Right cardiac atrium (tissue), 5 donors: Measurements from ENCODE around the gene PTCH1. TPM values are rescaled to one million over a fixed set of nuclear protein-coding genes. Genes with fewer than 3 reads are reported as not detected.
A peak's percentile ranks its signal among the peaks of the same experiment; 100 is the strongest.

Experiments
- ATAC-seq, 2 donors: fragments of 200-7000 bp; cut with Tn5 transposase; one replicate each; pipeline versions ENCODE4 v1.8.0 to v1.9.1; 2020; ENCODE audit warnings: moderate library complexity in 2 of 2, mild to moderate bottlenecking in 1 of 2
- DNase-seq, 3 donors: peaks; one replicate each; pipeline ENCODE4 v3.0.0-alpha.2; 2020
- H3K27ac ChIP-seq: one replicate; pipeline ENCODE4 v1.5.1; 2013; ENCODE audit warnings: mild to moderate bottlenecking, low read length, control low read depth, moderate library complexity
- H3K27me3 ChIP-seq: one replicate; pipeline ENCODE4 v1.6.1; 2013; ENCODE audit not compliant: control insufficient read depth, insufficient read depth
- H3K4me1 ChIP-seq: one replicate; pipeline ENCODE4 v1.6.1; 2013; ENCODE audit warnings: low read length; ENCODE audit not compliant: control insufficient read depth, insufficient read depth
- H3K4me3 ChIP-seq: one replicate; pipeline ENCODE4 v1.5.1; 2013; ENCODE audit warnings: low read length, control low read depth
- H3K9me3 ChIP-seq: one replicate; pipeline ENCODE4 v1.6.1; 2013; ENCODE audit warnings: low read length; ENCODE audit not compliant: control insufficient read depth
- WGBS: extraction: QIAGEN DNeasy Blood & Tissue Kit; methylation state at CpG from one replicate; pipeline ENCODE4 v1.1.7; 2013; 5-methylcytosine and 5-hydroxymethylcytosine counted together
- intact Hi-C, 4 donors: fragments of 100-400 bp; cut with DNase I; formaldehyde crosslinking; loops; one replicate each; pipeline versions ENCODE4 v1.11.0 to v1.14.0; 2022 to 2023
- polyA plus RNA-seq: library from polyadenylated mRNA; stranded (reverse); fragments of 200-250 nt; gene quantifications from one replicate; pipeline ENCODE4 v1.2.3, GENCODE V29; 2013
- total RNA-seq, 4 donors: library from RNA; stranded (reverse); fragmentation: NEBNext Ultra II Directional; extraction: Animal tissue kit (Norgen Biotek cat#: 25700); gene quantifications; one replicate each; pipeline ENCODE4 v1.2.1, GENCODE V29; 2021
- donor health status: healthy with polysubstance abuse.
- donor health status: DM: no; HTN: yes; CAD: no.
- donor health status: DM: no; HTN: no; CAD: no.
- donor health status: DM: no; HTN: yes; CAD: no; lungs with severe emphysema.
- donor health status: DM: yes; HTN: yes; CAD: no.

PTCH1 gene
- total and polyA plus RNA-seq, 5 donors: 3.5 to 11.1 (median 8.6) TPM

DNA sequence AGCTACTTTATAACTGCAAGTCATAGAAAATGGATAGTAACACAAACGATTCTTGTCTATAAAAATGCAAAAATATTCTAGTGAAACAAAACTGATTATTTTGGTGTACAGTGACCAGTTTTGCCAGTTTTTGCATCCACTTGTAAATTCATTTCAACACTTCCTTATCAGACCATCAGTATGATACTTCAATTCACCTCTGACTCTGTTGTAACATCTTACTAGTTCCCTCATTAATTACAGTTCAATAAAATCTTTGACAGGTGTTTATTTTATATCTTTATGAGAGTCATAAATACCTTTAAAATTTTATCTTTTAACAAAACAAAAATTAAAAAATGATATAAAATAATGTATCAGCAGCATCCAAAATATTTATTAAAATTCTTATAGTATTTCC lies 13.1 kb upstream of the PTCH1 start:
- Histone ChIP-seq H3K9me3 (no peaks in the 10 kb centered on the region), H3K27me3 (no peaks in the 10 kb centered on the region), H3K4me1 (no peaks in the 10 kb centered on the region), H3K27ac (no peak overlapping the region), H3K4me3 (no peak overlapping the region)
- DNase-seq (no peak), ATAC-seq (no peak)
- 82% methylated on average over 1 of the region's 1 CpG for WGBS
- intact Hi-C loops: no loop called here

DNA sequence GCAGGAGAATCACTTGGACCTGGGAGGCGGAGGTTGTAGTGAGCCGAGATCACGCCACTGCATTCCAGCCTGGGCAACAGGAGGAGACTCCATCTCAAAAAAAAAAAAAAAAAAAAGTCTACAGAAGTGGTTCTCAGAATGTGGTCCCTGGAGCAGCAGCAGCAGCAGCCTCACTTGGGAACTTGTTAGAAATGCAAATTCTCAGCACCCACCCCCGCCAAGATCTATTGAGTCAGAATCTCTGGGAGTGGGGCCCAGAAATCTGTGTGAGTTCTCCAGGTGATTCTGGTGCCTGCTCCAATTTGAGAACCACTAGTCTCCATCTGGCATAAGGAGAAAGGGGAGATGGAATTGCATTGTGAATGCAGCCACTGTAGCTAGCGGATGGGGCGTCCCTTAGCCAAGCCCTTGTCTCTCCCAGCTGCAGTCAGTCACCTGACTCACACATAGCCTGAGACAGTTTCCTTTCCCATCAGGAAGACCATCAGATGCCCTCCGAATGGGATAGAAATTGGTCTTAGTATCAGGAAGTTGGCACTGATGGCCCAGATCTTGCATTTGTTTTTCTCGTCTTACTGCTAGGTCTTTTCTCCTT lies 12.2 kb upstream of the PTCH1 start:
- DNase-seq (no peak), ATAC-seq (no peak)
- Histone ChIP-seq H3K27ac (no peak overlapping the region), H3K27me3 (no peaks in the 10 kb centered on the region), H3K4me3 (no peak overlapping the region), H3K4me1 (no peaks in the 10 kb centered on the region), H3K9me3 (no peaks in the 10 kb centered on the region)
- 65% methylated on average over 8 of the region's 8 CpGs for WGBS
- intact Hi-C loops: no loop called here

- no peaks in the 10 kb centered on the region for H3K27me3 ChIP-seq
- intact Hi-C loops: no loop called here
- ATAC-seq: no peak
- WGBS: 41% methylated on average over 3 of the region's 3 CpGs
- H3K27ac ChIP-seq: no peak overlapping the region
- H3K9me3 ChIP-seq: no peaks in the 10 kb centered on the region
- H3K4me1 ChIP-seq: no peaks in the 10 kb centered on the region
- DNase-seq: no peak
- H3K4me3 ChIP-seq: no peak overlapping the region
Measured at GRCh38 chr9:95522871-95523370, 6.2 kb upstream of the PTCH1 start.

DNA sequence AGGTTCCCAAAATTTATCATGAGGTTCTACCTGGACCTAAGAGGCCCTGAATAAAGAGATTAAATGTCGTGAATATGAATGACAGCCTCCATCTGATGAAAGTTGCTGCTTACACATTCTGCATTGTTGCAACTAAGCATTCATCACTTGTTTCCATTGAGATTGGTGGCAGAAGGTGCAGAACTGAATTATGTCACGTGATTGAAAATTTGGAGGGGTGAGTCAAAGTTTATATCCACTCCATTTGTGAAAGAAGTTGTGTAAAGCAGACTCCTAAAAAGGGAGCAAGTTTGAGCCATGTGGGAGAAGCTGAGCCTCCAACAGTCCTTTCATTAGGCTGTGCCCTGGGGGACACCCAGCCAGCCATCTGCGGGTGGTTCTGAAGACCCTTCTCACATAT lies 4.9 kb upstream of the PTCH1 start:
- Histone ChIP-seq H3K4me1 (no peaks in the 10 kb centered on the region), H3K27ac (no peak overlapping the region), H3K4me3 (no peak overlapping the region), H3K9me3 (no peaks in the 10 kb centered on the region), H3K27me3 (no peaks in the 10 kb centered on the region)
- no peak for ATAC-seq
- intact Hi-C loops: no loop called here
- DNase-seq: no peak
- 94% methylated on average over 3 of the region's 3 CpGs for WGBS

DNA sequence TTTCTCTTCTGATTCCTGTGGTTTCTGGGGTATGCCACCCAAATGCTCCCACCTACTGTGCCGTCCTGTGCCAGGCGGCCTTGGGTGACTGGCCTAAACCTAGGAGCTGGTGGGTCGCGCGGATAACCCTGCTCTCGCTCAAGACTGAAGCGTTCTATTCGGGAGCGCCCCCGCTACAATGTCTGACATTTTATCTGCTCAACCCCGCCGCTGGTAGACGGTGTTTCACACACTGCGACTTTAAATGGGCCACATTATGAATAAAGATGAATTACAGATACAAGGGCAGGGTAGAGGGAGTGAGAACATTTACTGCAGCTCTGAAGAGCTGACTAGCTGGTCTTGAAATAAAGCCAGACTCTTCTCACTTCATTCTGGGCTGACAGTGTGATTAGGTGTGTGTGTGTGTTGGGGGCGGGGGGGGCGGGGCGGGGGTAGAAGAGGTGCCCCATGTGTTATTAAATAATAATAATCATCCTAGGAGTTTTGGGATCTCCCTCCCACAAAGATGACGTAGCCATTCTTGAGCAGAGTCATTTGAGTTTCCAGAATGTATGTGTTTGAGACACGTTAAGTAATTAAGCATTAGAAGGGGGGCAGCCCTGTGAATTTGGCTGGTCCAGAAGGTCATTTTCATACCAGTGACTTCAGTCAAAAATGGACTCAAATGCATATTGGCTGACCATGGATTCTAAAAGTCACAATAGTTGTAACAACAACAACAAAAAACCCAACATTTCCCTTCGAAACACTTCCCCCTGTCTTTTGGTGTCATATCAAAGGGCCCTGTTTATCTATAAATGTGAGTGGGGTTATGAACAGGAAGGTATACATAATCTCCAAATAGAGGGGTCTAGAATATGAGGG lies 1.0 kb upstream of the PTCH1 start:
- WGBS: 54% methylated on average over 20 of the region's 20 CpGs
- Histone ChIP-seq H3K4me1 (no peaks in the 10 kb centered on the region), H3K4me3 (no peak overlapping the region), H3K27ac (no peak overlapping the region), H3K9me3 (no peaks in the 10 kb centered on the region), H3K27me3 (no peaks in the 10 kb centered on the region)
- intact Hi-C loops: no loop called here
- DNase-seq: no peak
- ATAC-seq: peak in 1 of 2 donors; percentile 8

GRCh38 chr9:95516221-95516733 lies 494 bp downstream of the PTCH1 start:
- Histone ChIP-seq H3K4me3 (peak overlapping the region; percentile 81), H3K4me1 (no peaks in the 10 kb centered on the region), H3K27ac (peak overlapping the region; percentile 25), H3K27me3 (no peaks in the 10 kb centered on the region), H3K9me3 (no peaks in the 10 kb centered on the region)
- peak in 1 of 3 donors; percentile 61 for DNase-seq
- under 1% methylated on average over 68 of the region's 69 CpGs for WGBS
- ATAC-seq: peak in 1 of 2 donors; percentile 21
- intact Hi-C loops: no loop called here

DNA sequence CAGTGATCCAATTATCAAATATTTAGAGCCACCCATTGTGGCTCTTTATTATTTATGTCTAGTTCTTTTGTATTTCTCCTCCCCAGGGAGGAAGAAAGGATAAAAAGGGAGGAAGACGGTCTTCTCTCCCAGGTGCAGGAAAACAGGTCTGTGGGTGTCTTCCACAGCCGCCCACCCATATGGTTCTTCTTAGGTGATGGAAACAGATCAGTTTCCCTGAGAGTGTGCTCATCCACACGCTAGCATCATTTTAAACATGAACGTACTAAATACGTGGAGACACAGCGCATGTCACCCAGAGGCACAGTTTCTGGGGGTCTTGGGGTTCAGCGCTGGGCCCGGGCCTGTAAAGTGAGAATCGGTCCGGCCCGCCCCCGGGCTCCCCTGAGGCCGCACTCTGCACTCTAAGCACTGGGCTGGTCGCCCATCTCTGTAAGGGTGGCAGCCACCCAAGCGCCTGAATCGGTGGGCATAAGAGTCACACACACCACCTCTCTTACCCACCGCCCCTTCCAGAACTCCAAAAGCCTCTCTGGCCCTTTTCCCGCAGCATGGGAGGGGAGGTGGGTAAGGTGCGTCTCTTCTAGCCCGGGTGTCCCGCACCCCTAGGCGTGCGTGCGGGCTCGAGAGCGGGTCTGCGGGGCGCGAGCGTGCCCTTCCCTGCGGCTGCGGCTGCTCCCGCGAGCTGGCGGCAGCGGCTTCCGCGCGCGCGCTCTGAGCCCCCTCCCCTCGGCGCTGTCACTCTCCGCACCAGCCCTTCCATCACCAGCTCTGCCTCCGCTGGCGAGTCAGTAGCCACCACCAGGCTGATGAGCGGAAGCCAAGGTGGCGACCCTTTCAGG lies 1.3 kb downstream of the PTCH1 start:
- no peaks in the 10 kb centered on the region for H3K9me3 ChIP-seq
- ATAC-seq (no peak), DNase-seq (peak in 2 of 3 donors; percentile 61 to 72)
- WGBS: 12% methylated on average over 48 of the region's 48 CpGs
- no peaks in the 10 kb centered on the region for H3K4me1 ChIP-seq
- H3K4me3 ChIP-seq: peak overlapping the region; percentile 81
- intact Hi-C loops: no loop called here
- no peaks in the 10 kb centered on the region for H3K27me3 ChIP-seq
- no peak overlapping the region for H3K27ac ChIP-seq

- no peak overlapping the region for H3K27ac ChIP-seq
- DNase-seq (no peak), ATAC-seq (no peak)
- H3K27me3 ChIP-seq: no peaks in the 10 kb centered on the region
- intact Hi-C loops: loop anchor here in 1 of 4 donors (5.0 kb wide), 1 partner anchor 197 kb away; the partner anchor contains the start of gene FANCC
- no peak overlapping the region for H3K4me3 ChIP-seq
- no peaks in the 10 kb centered on the region for H3K4me1 ChIP-seq
- H3K9me3 ChIP-seq: no peaks in the 10 kb centered on the region
- WGBS: 91% methylated on average over 5 of the region's 5 CpGs
Measured at GRCh38 chr9:95514342-95514741, 2.4 kb downstream of the PTCH1 start.

DNA sequence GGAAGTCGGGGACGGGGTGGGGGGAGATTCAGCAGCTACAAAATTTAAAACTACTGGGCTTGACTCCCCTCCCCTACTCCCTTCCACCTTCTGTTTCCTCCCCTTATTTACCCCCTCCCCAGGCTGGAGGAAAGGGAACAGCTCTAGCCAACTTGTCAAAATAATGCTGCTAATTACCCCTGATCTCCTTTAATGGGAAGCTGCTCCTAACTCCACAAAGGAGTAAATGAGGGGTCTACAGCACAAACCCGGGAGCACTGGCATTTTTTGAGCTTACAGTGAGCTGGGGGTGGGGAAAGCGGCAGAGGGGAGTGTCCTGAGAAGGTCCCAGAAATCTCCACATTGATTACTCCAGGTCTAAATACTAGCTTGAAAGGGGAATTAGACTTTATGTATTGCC lies 3.1 kb downstream of the PTCH1 start:
- no peak overlapping the region for H3K27ac ChIP-seq
- no peak for ATAC-seq
- intact Hi-C loops: loop anchor here in 1 of 4 donors (5.0 kb wide), 1 partner anchor 196 kb away; the partner anchor contains the start of gene FANCC
- no peaks in the 10 kb centered on the region for H3K9me3 ChIP-seq
- DNase-seq: no peak
- no peaks in the 10 kb centered on the region for H3K4me1 ChIP-seq
- 87% methylated on average over 4 of the region's 4 CpGs for WGBS
- no peak overlapping the region for H3K4me3 ChIP-seq
- H3K27me3 ChIP-seq: no peaks in the 10 kb centered on the region

DNA sequence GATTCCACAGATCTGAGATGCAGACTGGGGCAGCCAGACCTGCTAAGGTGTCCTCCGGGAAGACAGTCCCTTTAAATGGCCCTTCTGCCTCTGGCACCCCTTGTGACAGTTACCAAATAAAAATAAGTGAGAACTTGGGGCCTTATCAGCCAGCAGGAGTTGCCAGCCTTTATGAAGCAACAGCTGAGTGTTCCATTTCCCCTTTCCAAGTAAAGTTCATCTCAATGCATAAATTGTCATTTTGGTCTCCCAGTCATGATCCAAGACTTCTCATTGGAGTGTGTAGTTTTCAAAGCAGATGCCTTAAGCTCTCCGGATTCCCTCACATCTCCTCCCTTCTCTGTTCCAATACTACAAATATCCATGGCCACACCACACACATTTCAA lies 4.1 kb downstream of the PTCH1 start:
- no peaks in the 10 kb centered on the region for H3K4me1 ChIP-seq
- H3K27ac ChIP-seq: no peak overlapping the region
- DNase-seq (no peak), ATAC-seq (no peak)
- WGBS: 66% methylated on average over 2 of the region's 2 CpGs
- H3K4me3 ChIP-seq: no peak overlapping the region
- intact Hi-C loops: loop anchor here in 1 of 4 donors (5.0 kb wide), 1 partner anchor 195 kb away; the partner anchor contains the start of gene FANCC
- no peaks in the 10 kb centered on the region for H3K9me3 ChIP-seq
- no peaks in the 10 kb centered on the region for H3K27me3 ChIP-seq
